ENCODE data around the gene SLC25A38.
"Not testable (repeated sequence)": the region's sequence is repeated elsewhere in the genome, so short reads cannot be mapped to it uniquely, and the experiment has no call there.

Gene SLC25A38

DNA sequence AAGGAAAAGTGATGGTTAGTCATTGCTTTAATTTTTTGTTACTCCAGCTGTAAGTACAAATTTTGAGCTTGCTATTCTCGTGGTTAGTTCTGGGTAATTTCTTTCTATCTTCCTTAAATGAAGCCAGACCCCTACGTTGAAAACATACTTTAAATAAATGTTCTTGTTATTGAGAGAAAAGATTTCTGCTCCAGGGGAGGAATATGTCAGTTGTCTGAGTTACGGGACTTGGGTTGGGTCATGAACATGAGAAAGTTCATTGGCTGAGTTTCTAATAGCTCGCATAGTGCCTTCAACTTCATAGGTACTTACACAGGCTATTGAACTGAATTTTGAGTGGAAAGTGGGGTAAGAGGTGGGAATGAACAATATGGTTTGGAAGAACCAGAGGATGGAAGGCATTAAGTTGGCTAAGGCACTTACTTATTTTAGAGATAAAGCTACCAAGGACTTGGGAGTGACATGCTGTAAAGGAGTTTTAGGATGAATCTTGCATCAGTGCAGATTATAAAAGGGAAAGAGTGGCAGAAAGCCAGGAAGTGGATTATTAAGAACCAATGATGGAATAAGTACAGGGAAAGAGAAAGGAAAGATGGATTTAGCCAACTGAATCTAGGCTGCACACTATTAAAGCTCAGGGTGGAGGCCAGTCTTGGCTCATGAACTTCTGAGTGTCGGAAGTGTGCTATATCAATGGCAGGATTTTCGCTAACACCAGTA is 24.8 kb downstream of the SLC25A38 start:
- DNase-seq (ENCODE audit: low read depth) = no peak

- no peak for DNase-seq (ENCODE audit: low read depth)
Measured at GRCh38 chr3:39408493-39409372, 25.6 kb downstream of the SLC25A38 start.

- no peak for DNase-seq (ENCODE audit: low read depth)
Measured at GRCh38 chr3:39409514-39410136, 26.5 kb downstream of the SLC25A38 start.

- no peak for DNase-seq (ENCODE audit: low read depth)
Measured at GRCh38 chr3:39410893-39411292, 27.7 kb downstream of the SLC25A38 start.

GRCh38 chr3:39412668-39413260 is 29.6 kb downstream of the SLC25A38 start:
- DNase-seq (ENCODE audit: low read depth) = no peak

- no peak for DNase-seq (ENCODE audit: low read depth)
Measured at GRCh38 chr3:39413691-39414420, 30.7 kb downstream of the SLC25A38 start.

DNA sequence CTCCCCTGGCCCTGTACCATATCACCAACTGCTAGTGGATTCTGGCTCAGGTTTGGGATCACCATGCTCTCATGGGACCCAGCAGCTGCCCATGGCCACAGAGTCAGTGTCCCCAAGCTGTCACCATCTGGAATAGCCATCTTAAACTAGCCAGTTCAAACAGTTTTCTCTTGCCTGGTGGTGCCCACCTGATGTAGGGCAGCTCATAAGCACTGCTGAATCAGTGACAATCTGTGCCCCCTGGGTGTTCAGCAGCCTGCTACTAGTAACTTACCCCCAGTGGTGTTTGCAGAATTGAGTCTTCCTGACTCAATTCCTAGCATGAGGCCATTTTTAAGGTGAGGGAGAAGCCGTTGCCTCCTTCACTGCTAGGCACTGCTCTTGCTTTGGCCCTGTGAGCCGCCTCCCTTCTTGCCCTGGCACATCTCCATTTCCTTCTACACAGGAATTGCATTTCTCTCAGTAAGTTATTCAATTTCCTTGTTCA is 31.3 kb downstream of the SLC25A38 start:
- no peak for DNase-seq (ENCODE audit: low read depth)

- DNase-seq (ENCODE audit: low read depth) = not testable (repeated sequence)
Measured at GRCh38 chr3:39415302-39415701, 32.1 kb downstream of the SLC25A38 start.

GRCh38 chr3:39415983-39416382 is 32.8 kb downstream of the SLC25A38 start:
- DNase-seq (ENCODE audit: low read depth) = no peak

DNA sequence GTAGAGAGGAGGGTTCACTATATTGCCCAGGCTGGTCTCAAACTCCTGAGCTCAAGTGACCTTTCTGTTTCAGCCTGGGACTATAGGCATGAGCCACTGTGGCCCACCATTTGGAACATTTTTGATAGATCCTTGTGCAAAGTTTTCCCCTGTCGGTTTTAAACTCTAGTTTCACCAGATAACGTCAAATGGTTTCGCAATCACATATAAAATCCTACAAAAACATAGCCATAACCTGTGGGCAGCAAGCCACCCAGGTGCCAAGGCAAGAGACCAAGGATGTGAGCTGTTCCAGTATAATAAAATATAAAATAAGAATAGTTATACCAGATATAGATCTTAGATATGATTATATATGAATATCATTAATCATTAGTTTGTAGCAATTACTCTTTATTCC is 33.8 kb downstream of the SLC25A38 start:
- DNase-seq (ENCODE audit: low read depth) = not testable (repeated sequence)

GRCh38 chr3:39418556-39419225 is 35.5 kb downstream of the SLC25A38 start:
- not testable (repeated sequence) for DNase-seq (ENCODE audit: low read depth)

DNA sequence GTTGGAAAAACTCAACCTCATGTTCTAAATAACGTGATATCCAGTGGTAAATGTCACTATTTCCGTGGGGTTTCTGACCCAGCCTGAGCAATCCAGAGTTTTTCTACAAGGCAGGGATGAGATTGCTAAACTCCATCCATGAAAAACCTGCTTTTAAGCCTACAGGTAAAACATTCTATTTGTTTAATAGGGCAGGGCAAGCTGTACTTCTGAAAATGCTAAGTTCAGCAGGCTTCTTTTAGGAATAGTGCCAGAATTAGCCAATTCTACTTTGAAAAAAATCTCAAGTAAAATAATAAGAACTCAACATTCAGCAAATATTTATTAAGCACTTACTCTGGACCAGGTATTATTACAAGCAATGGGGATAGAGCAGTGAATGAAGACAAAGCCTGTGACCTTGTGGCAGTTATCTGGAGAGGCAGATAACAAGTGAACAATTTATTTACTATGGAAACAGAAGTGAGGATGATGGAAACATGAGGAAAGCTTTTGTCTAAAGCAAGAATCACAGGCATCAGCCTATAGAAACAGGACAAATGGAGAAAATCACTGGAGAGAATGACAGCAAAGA is 36.7 kb downstream of the SLC25A38 start:
- no peak for DNase-seq (ENCODE audit: low read depth)

GRCh38 chr3:39420543-39420942 is 37.4 kb downstream of the SLC25A38 start:
- DNase-seq (ENCODE audit: low read depth) = no peak

GRCh38 chr3:39423436-39423970 is 40.3 kb downstream of the SLC25A38 start:
- DNase-seq (ENCODE audit: low read depth) = no peak

GRCh38 chr3:39426312-39426711 is 43.1 kb downstream of the SLC25A38 start:
- no peak for DNase-seq (ENCODE audit: low read depth)

- no peak for DNase-seq (ENCODE audit: low read depth)
Measured at GRCh38 chr3:39427506-39427905, 44.3 kb downstream of the SLC25A38 start.

DNA sequence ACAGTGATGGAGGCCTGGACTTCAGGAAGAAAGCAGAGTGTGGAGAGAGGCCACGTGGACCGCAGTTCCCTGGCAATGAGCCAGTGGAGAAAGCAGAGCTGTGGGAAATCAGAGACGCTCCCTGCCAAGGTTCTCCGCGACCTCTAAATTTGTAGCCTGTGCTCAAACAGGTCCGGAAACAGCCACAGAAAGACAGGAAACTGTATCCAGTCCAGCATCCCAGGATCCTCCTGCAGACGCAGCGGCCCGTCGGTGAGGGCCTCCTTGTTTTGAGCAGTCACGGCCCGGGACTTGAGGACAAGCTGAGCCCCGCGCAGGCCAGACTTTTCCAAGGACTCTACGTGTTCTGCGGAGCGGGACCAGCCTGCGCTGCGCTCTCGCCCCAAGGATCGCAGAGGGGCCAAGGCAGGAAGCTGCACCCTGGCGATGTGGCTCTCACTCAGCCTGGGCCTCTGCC is 45.6 kb downstream of the SLC25A38 start:
- DNase-seq (ENCODE audit: low read depth) = no peak

GRCh38 chr3:39429466-39429865 is 46.3 kb downstream of the SLC25A38 start:
- DNase-seq (ENCODE audit: low read depth) = no peak

GRCh38 chr3:39432342-39432741 is 49.2 kb downstream of the SLC25A38 start:
- no peak for DNase-seq (ENCODE audit: low read depth)

- no peak for DNase-seq (ENCODE audit: low read depth)
Measured at GRCh38 chr3:39433642-39434041, 50.5 kb downstream of the SLC25A38 start.
